ENCODE data around the gene SYT2. TPM values are rescaled to one million over a fixed set of nuclear protein-coding genes. Genes with fewer than 3 reads are reported as not detected.

Gene SYT2
- total and polyA plus RNA-seq, 10 of the 15 experiments (the other 5 are each of a cell fraction or from before 2014, with no cell fraction given), result not detected

DNA sequence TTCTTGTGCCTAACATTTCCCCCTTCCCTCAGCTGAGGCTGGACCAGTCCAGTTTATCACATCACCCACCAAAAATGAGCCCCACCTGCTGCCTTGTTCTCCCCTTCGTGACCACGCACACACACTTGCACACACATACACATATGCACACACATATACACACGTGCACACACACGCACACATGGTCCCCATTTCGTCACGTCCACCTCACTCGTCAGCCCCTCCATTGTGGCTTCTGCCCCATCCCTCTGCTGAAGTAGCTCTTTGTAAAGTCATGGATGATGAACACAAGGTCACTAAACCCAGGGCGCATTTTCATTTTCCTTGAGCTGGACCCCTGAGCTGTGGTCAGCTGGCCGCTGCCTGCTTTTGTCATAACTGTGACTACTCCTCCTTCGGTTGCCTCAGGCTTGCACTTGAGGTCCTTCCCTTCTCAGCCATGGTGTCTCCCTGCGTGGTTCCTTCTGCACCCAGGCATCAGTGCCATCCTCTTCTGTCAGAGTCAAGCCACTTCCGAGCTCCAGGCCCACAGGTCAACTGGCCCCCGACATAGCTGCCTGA is 93.8 kb downstream of the SYT2 start (continued):
- TF ChIP-seq RUNX3 (IDR thresholded peaks at IDR 0.05; ENCODE audit: low read length) (peak; percentile 48; the same call in 1 of the 2 replicates), JUND (IDR thresholded peaks at IDR 0.05; ENCODE audit: low read depth, low read length) (0 out of 2 replicates have a peak, but pooled peaks have one; percentile 12), EP300 (IDR thresholded peaks at IDR 0.05; ENCODE audit: borderline replicate concordance in 1 of 2, control insufficient read depth in 1 of 2, low read depth in 2 of 2, low read length in 2 of 2) (peak; percentile 52 to 64; a peak in 2 of 4 replicates), EED (IDR thresholded peaks at IDR 0.05; ENCODE audit: low read depth) (peak; percentile 82; the same call in 1 of the 2 replicates), PAX5 (IDR thresholded peaks at IDR 0.05; ENCODE audit: borderline replicate concordance, low read depth, low read length) (peak; percentile 79), TCF3 (IDR thresholded peaks at IDR 0.05; ENCODE audit: borderline replicate concordance, insufficient read depth, low read depth, low read length) (peak; percentile 34; the same call in 1 of the 2 replicates), ZNF217 (IDR thresholded peaks at IDR 0.05) (0 out of 2 replicates have a peak, but pooled peaks have one; percentile 7), BMI1 (IDR thresholded peaks at IDR 0.05; ENCODE audit: borderline replicate concordance) (peak; percentile 21; the same call in 1 of the 2 replicates), IKZF1 (conservative IDR thresholded peaks at IDR 0.05) (peak; percentile 92; the same call in 1 of the 2 replicates), NFXL1 (IDR thresholded peaks at IDR 0.05; ENCODE audit: borderline replicate concordance) (no peak), KLF5 (IDR thresholded peaks at IDR 0.05; ENCODE audit: partially characterized antibody) (peak; percentile 45), POU2F2 (IDR thresholded peaks at IDR 0.05; ENCODE audit: borderline replicate concordance, low read depth, low read length) (0 out of 3 replicates have a peak, but pooled peaks have one; percentile 45), CHD2 (IDR thresholded peaks at IDR 0.05; ENCODE audit: borderline replicate concordance, low read depth, low read length) (peak; percentile 61; the same call in 1 of the 2 replicates), IKZF2 (IDR thresholded peaks at IDR 0.05) (peak; percentile 50 to 94), NBN (IDR thresholded peaks at IDR 0.05) (peak; percentile 97), CREB1 (IDR thresholded peaks at IDR 0.05; ENCODE audit: low read depth) (peak; percentile 82), NR2F1 (conservative IDR thresholded peaks at IDR 0.05) (peak; percentile 99), MTA3 (IDR thresholded peaks at IDR 0.05; ENCODE audit: borderline replicate concordance, low read length) (no peak), MYC (IDR thresholded peaks at IDR 0.05; ENCODE audit: insufficient read depth, insufficient read length, insufficient replicate concordance, low read length, severe bottlenecking) (peak; percentile 43), NFIC (IDR thresholded peaks at IDR 0.05; ENCODE audit: low read depth, low read length) (peak; percentile 44; the same call in 1 of the 2 replicates)
- TF ChIP-seq, protein P1, sequence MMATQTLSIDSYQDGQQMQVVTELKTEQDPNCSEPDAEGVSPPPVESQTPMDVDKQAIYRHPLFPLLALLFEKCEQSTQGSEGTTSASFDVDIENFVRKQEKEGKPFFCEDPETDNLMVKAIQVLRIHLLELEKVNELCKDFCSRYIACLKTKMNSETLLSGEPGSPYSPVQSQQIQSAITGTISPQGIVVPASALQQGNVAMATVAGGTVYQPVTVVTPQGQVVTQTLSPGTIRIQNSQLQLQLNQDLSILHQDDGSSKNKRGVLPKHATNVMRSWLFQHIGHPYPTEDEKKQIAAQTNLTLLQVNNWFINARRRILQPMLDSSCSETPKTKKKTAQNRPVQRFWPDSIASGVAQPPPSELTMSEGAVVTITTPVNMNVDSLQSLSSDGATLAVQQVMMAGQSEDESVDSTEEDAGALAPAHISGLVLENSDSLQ (IDR thresholded peaks at IDR 0.05), result 0 out of 2 replicates have a peak, but pooled peaks have one; percentile 11
- TF ChIP-seq, protein P2, sequence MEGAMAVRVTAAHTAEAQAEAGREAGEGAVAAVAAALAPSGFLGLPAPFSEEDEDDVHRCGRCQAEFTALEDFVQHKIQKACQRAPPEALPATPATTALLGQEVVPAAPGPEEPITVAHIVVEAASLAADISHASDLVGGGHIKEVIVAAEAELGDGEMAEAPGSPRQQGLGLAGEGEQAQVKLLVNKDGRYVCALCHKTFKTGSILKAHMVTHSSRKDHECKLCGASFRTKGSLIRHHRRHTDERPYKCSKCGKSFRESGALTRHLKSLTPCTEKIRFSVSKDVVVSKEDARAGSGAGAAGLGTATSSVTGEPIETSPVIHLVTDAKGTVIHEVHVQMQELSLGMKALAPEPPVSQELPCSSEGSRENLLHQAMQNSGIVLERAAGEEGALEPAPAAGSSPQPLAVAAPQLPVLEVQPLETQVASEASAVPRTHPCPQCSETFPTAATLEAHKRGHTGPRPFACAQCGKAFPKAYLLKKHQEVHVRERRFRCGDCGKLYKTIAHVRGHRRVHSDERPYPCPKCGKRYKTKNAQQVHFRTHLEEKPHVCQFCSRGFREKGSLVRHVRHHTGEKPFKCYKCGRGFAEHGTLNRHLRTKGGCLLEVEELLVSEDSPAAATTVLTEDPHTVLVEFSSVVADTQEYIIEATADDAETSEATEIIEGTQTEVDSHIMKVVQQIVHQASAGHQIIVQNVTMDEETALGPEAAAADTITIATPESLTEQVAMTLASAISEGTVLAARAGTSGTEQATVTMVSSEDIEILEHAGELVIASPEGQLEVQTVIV (IDR thresholded peaks at IDR 0.05; ENCODE audit: borderline replicate concordance, partially characterized antibody), result no peak
- TF ChIP-seq, protein P3, sequence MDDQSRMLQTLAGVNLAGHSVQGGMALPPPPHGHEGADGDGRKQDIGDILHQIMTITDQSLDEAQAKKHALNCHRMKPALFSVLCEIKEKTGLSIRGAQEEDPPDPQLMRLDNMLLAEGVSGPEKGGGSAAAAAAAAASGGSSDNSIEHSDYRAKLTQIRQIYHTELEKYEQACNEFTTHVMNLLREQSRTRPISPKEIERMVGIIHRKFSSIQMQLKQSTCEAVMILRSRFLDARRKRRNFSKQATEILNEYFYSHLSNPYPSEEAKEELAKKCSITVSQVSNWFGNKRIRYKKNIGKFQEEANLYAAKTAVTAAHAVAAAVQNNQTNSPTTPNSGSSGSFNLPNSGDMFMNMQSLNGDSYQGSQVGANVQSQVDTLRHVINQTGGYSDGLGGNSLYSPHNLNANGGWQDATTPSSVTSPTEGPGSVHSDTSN (IDR thresholded peaks at IDR 0.05; ENCODE audit: insufficient replicate concordance, low read depth, low read length), result no peak
- TF ChIP-seq, protein P4, sequence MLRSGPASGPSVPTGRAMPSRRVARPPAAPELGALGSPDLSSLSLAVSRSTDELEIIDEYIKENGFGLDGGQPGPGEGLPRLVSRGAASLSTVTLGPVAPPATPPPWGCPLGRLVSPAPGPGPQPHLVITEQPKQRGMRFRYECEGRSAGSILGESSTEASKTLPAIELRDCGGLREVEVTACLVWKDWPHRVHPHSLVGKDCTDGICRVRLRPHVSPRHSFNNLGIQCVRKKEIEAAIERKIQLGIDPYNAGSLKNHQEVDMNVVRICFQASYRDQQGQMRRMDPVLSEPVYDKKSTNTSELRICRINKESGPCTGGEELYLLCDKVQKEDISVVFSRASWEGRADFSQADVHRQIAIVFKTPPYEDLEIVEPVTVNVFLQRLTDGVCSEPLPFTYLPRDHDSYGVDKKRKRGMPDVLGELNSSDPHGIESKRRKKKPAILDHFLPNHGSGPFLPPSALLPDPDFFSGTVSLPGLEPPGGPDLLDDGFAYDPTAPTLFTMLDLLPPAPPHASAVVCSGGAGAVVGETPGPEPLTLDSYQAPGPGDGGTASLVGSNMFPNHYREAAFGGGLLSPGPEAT (IDR thresholded peaks at IDR 0.05; ENCODE audit: low read depth), result peak; percentile 80
